ENCODE data around the gene TPP2.

GRCh38 chr13:102567857-102568256 lies 28.9 kb upstream of the TPP2 start:
- no peak for TF ChIP-seq CTCF (IDR thresholded peaks at IDR 0.05; ENCODE audit: poor library complexity)
- no peak for TF ChIP-seq EZH2 (IDR thresholded peaks at IDR 0.05; ENCODE audit: borderline replicate concordance)
- no peak for TF ChIP-seq EZH2phosphoT487 (IDR thresholded peaks at IDR 0.05; ENCODE audit: low read depth, severe bottlenecking, unreplicated experiment)
